HG03135 (cell line): ENCODE results near the gene PLA2R1.

Experiments
- ATAC-seq: cut with Tn5 transposase; IDR thresholded peaks from one replicate; pipeline ENCODE4 v1.9.1; 2021; ENCODE audit warnings: mild to moderate bottlenecking, moderate library complexity; ENCODE audit not compliant: unreplicated experiment

PLA2R1 gene

DNA sequence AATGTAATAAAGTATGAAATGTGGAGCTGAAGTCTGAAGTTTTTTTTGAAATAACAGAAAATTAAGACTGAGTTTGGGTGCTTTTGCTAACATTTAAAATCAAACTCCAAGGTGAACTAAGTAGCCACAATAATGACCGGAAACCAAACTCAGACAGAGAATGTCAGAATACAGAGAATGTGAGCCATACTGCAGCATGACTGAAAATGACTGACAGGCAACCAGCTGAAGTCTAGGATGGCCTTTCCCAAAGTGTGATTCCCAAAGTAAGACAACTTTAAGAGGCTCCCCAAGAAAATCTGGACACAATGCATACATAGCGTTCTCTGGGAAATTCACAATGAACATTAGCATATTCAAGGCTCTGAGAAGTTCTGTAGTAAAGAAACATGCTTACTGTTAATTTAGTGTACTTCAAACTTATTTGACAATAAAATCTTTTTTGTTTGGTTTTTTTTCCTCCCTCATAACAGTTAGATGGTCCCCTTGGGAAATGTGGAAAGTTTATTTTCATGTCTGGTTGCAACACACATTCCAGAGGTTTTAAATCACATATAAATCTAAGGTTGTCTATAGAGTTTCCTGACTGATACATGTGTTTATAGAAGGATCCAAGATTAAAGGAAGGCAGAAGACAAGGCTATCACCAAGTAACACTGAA lies 28.6 kb downstream of the PLA2R1 start:
- no peak for ATAC-seq

GRCh38 chr2:160029270-160029628 lies 33.2 kb downstream of the PLA2R1 start:
- ATAC-seq = no peak

DNA sequence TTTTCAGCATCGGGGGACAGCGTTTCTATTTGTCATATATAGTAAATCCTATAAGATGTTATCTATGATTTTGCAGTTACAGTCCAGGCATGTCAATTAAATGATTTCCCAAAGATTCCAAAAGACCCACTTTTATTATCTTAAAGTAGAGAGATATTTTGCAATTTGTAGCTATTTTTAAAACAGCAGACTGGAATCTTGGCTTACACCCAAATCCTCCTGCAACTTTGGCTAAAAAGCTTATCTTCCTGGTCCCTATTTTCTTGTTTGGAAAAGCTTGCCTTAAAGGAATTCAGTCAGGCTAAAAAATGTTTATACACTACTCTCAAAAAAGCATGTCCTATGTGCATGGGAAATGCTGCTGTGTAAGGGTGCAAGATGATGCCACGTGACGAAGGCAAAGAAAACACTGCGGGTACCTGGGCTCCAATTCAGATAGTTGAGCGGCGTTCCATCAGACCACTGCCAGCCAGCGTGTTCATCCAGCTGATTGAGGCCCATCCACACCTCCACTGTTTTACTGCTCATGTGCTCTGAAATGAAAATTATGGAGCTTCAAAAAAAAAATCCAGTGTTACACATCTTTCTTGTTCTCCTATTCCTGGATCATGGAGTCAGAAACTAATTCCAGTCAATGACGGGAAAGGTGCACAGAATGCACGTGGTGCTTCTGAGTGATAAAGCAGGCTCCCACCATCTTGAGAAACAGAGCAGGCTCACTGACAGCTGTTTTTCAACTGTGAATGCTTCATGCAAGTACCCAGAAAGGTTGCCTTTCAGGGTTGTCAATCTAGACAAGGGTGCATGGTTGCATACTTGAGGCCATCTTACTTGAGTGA lies 33.8 kb downstream of the PLA2R1 start:
- no peak for ATAC-seq

DNA sequence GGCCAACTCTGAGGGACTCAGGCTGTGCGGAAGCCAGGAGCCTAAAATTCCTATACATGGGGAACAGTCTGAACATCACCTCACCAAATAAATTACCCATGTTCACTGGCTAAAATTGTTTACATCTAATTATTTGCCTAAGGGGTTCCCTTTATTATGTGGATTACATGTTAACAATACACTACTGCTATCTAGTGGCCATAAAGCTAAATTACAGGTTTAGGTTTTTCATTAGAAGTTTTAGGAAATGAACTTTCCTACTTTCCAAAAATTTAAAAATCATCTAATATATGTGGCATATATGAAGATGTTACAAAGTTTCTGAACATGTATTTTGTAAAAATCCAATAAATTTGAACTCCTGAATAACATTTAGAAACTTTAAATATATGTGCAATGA lies 40.3 kb downstream of the PLA2R1 start:
- ATAC-seq = no peak

DNA sequence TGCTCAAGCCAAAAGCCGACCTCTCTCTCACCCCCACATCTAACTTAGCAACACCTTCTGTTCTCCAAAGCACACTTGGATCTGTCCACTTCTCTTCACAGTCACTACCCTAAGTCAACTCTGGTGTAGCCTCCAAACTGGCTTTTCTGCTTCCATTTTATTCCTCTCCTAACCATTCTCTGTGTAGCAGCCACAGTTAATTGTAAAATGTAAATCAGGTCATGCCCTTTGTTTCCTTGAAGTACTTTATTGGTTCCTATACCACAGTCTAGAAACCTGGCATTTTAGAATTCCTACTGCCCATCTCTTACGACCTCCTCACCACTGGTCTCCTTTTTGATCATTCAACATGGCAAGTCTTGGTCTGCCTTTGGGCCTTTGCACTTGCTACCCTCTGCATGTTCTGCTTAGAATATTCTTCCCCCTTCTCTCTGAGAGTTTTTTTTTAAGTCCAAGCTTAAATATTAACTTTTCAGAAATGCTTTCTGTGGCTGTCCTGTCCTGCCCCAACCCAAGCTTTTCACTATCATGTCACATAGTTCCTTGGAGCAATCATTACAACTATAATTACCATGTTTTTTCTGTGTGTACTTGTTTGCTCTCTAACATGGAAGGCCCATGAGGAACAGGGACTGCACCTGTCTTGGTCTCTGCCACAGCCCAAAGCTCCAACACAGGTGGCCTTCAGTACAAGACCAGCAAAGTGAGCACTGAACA lies 42.9 kb downstream of the PLA2R1 start:
- no peak for ATAC-seq

DNA sequence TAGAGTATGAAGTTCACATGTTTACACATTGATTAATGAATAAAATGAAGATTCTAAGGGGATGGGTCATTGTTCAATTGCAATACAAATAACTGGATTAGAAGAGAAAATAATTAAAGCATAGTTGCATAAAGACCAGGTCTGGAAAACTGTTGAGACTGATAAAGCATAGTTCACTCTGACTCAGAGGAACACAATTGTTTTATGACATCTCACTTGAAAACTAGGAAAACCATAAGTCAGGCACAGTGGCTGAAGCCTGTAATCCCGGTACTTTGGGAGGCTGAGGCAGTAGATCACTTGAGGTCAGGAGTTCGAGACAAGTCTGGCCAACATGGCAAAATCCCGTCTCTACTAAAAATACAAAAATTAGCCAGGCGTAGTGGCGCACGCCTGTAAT lies 46.7 kb downstream of the PLA2R1 start:
- ATAC-seq = no peak

DNA sequence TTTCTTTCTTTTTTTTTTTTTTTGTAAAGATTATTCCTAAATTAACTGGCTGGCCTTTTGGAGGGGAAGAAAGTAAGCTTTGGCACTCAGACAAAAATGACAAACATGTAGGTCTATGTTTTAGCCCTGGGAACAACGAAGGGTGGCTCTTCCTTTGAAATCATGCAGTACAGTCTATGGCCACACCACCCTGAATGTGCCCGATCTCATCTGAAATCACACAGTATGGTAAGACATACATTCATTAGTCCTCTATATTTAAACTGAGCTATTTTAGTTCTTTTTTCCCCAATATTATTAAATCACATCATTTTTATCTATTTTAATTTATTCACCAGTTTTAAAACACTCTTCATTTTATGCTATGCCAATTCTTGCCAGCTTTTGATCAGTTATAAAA lies 48.2 kb downstream of the PLA2R1 start:
- no peak for ATAC-seq

GRCh38 chr2:160010361-160011145 lies 51.9 kb downstream of the PLA2R1 start:
- ATAC-seq = no peak

- no peak for ATAC-seq
Measured at GRCh38 chr2:160007111-160007510, 55.3 kb downstream of the PLA2R1 start.

- no peak for ATAC-seq
Measured at GRCh38 chr2:160006475-160006874, 55.9 kb downstream of the PLA2R1 start.

- ATAC-seq = no peak
Measured at GRCh38 chr2:160005908-160006307, 56.5 kb downstream of the PLA2R1 start.

DNA sequence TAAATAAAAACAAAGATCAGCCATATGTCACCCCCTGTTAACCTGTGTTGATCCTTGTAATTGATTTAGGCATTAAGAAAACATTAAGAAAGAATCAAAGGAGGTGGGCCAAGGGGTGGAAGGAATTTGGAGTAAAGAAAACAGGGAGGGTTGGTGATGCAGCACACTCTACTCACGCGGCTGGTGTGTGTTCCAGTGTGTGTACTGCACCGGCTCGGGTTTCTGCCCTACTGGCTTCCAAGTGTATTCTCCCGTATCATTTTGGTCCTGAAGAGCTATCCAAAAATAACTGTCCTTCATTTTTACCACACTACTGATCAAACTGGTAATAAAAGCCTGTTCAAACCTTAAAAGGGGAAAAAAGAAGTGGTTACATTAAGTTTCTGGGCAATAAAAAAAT lies 56.9 kb downstream of the PLA2R1 start:
- no peak for ATAC-seq

GRCh38 chr2:159998961-159999360 lies 63.5 kb downstream of the PLA2R1 start:
- no peak for ATAC-seq

GRCh38 chr2:159998243-159998642 lies 64.2 kb downstream of the PLA2R1 start:
- no peak for ATAC-seq

GRCh38 chr2:159996792-159997546 lies 65.4 kb downstream of the PLA2R1 start:
- no peak for ATAC-seq

DNA sequence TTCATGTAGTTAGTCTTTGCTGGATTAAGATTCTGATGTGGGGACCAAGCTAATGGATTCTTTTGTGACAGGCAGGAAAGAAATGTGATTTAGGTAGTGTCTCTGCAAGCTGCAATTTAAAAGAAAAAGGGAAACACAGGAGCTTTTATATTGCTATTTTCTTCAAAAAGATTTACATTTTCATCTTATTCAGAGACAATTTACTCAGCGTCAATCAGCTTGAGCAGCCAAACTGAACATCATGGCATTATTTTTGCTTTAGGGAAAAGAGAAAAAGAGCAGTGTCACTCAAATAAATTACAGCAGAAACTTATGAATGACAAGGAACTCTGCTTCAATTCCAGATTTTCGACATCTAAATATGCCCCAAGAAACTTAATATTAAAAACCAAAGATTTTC lies 67.4 kb downstream of the PLA2R1 start:
- no peak for ATAC-seq

GRCh38 chr2:159989249-159989648 lies 73.2 kb downstream of the PLA2R1 start:
- ATAC-seq = no peak

DNA sequence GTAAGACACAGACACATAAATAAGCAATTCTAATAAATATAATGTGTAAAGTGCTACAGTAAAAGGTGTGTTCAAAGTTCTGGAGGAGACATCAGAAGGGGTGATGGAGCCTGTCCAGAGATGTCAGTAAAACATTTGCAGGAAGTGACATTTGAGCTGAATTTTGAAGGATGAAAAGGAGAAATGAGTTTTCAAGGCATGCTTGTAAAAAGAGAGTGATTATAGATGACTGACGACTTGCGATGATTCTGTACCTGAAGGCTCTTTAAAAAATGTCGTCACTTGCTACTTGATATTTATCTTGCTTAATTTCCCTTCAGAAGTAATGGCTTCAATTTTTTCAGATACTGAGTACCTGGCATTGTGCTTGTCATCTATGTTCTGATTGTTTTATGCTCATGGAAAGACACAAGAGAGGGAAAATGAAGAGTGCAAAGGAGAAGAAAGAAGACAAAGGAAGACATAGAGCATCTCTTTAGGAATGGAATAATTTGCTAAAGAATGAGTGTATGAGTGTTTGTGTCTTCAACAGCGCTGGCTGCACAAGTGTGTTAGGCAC lies 73.9 kb downstream of the PLA2R1 start:
- no peak for ATAC-seq

GRCh38 chr2:159987181-159987580 lies 75.2 kb downstream of the PLA2R1 start:
- no peak for ATAC-seq

- ATAC-seq = no peak
Measured at GRCh38 chr2:159985656-159986055, 76.8 kb downstream of the PLA2R1 start.
